Measurements from ENCODE around the gene RAD50. TPM values are rescaled to one million over a fixed set of nuclear protein-coding genes. Genes with fewer than 3 reads are reported as not detected.

Gene RAD50
- total RNA-seq, 5 donors from 2014 or later (not counting 1 experiment from before 2014, with no cell fraction given) = 19.7 to 33.7 (median 28.5) TPM

DNA sequence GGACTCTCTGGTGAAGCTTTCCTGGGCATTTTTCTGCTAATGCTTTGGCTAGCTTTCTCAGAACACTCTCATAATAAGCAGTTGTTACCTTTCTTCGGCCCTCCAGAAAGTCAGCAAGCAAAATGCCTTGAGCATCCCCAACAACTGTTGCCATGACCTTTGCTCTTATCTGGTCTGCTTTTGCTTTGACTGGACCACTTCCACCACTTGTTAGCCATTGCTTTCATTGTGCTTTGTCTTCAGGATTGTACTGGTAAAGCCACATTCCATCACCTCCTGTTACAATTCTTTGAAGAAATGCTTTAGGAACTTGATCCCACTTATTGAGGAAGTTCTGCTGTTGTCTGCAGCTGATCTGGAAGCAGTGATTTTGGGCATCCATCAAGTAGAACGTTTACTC, 35.7 kb downstream of the RAD50 start:
- DNase-seq = no peak
- ChIA-PET POLR2A (no interaction called here), CTCF (no interaction called here)
- 90% methylated on average over 1 of the region's 2 CpGs for whole genome bisulfite sequencing (ENCODE audit: insufficient coverage)
- no peak for ATAC-seq (replicated peaks in 1 of 4)
- Mint-ChIP-seq H3K27ac (no peak overlapping the region), H3K9me3 (no peaks in the 10 kb centered on the region), H3K4me1 (no peaks in the 10 kb centered on the region), H3K27me3 (no peaks in the 10 kb centered on the region), H3K36me3 (peaks cover 56% of the 10 kb centered on the region), H3K4me3 (no peak overlapping the region)
- Histone ChIP-seq H3K27me3 (replicated peaks in 1 of 2; ENCODE audit: control insufficient read depth in 2 of 2, extremely low read depth in 1 of 2, insufficient read depth in 2 of 2, low read length in 1 of 2) (no peaks in the 10 kb centered on the region), H3K4me1 (ENCODE audit: control insufficient read depth in 1 of 2, extremely low read depth in 1 of 2, insufficient read depth in 2 of 2, low read length in 2 of 2) (no peaks in the 10 kb centered on the region), H3K4me3 (ENCODE audit: control insufficient read depth in 1 of 2, extremely low read depth in 1 of 2, low read length in 1 of 2) (no peak overlapping the region), H3K27ac (ENCODE audit: low read length) (no peak overlapping the region), H3K9me3 (no peaks in the 10 kb centered on the region), H3K36me3 (ENCODE audit: control insufficient read depth in 2 of 2, extremely low read depth in 1 of 2, insufficient read depth in 1 of 2, low read length in 1 of 2) (peaks cover 0 to 72% of the 10 kb centered on the region in 2 donors)

GRCh38 chr5:132594170-132594569, 37.4 kb downstream of the RAD50 start:
- ATAC-seq (replicated peaks in 1 of 4) (no peak), DNase-seq (no peak)
- Histone ChIP-seq H3K4me3 (ENCODE audit: control insufficient read depth in 1 of 2, extremely low read depth in 1 of 2, low read length in 1 of 2) (no peak overlapping the region), H3K27me3 (replicated peaks in 1 of 2; ENCODE audit: control insufficient read depth in 2 of 2, extremely low read depth in 1 of 2, insufficient read depth in 2 of 2, low read length in 1 of 2) (no peaks in the 10 kb centered on the region), H3K36me3 (ENCODE audit: control insufficient read depth in 2 of 2, extremely low read depth in 1 of 2, insufficient read depth in 1 of 2, low read length in 1 of 2) (peaks cover 0 to 72% of the 10 kb centered on the region in 2 donors), H3K9me3 (no peaks in the 10 kb centered on the region), H3K4me1 (ENCODE audit: control insufficient read depth in 1 of 2, extremely low read depth in 1 of 2, insufficient read depth in 2 of 2, low read length in 2 of 2) (no peaks in the 10 kb centered on the region), H3K27ac (ENCODE audit: low read length) (no peak overlapping the region)
- Mint-ChIP-seq H3K27me3 (no peaks in the 10 kb centered on the region), H3K36me3 (peaks cover 54% of the 10 kb centered on the region), H3K4me3 (no peak overlapping the region), H3K9me3 (no peaks in the 10 kb centered on the region), H3K4me1 (no peaks in the 10 kb centered on the region), H3K27ac (no peak overlapping the region)
- 94% methylated on average over 2 of the region's 3 CpGs for WGBS (ENCODE audit: insufficient coverage)
- ChIA-PET CTCF (no interaction called here), POLR2A (no interaction called here)

- DNase-seq = no peak
- Histone ChIP-seq H3K9me3 (no peaks in the 10 kb centered on the region), H3K27me3 (replicated peaks in 1 of 2; ENCODE audit: control insufficient read depth in 2 of 2, extremely low read depth in 1 of 2, insufficient read depth in 2 of 2, low read length in 1 of 2) (no peaks in the 10 kb centered on the region), H3K4me3 (ENCODE audit: control insufficient read depth in 1 of 2, extremely low read depth in 1 of 2, low read length in 1 of 2) (no peak overlapping the region), H3K36me3 (ENCODE audit: control insufficient read depth in 2 of 2, extremely low read depth in 1 of 2, insufficient read depth in 1 of 2, low read length in 1 of 2) (peaks cover 0 to 66% of the 10 kb centered on the region in 2 donors), H3K27ac (ENCODE audit: low read length) (no peak overlapping the region), H3K4me1 (ENCODE audit: control insufficient read depth in 1 of 2, extremely low read depth in 1 of 2, insufficient read depth in 2 of 2, low read length in 2 of 2) (no peaks in the 10 kb centered on the region)
- 83% methylated on average over 1 of the region's 5 CpGs for WGBS (ENCODE audit: insufficient coverage)
- CTCF ChIA-PET = interaction anchor here (0.7 to 1.2 kb wide), 4 partner anchors 9 to 209 kb away, joined by 3 to 5 read pairs (median 4); no protein-coding TSS in a partner anchor
- peaks cover 52% of the 10 kb centered on the region for H3K36me3 Mint-ChIP-seq
- H3K27me3 Mint-ChIP-seq = no peaks in the 10 kb centered on the region
- POLR2A ChIA-PET = no interaction called here
- H3K9me3 Mint-ChIP-seq = no peaks in the 10 kb centered on the region
- no peaks in the 10 kb centered on the region for H3K4me1 Mint-ChIP-seq
- no peak for ATAC-seq (replicated peaks in 1 of 4)
- no peak overlapping the region for H3K4me3 Mint-ChIP-seq
- H3K27ac Mint-ChIP-seq = no peak overlapping the region
Measured at GRCh38 chr5:132595624-132596023, 38.8 kb downstream of the RAD50 start.

- DNase-seq (no peak), ATAC-seq (replicated peaks in 1 of 4) (no peak)
- Mint-ChIP-seq H3K4me1 (no peaks in the 10 kb centered on the region), H3K27ac (no peak overlapping the region), H3K27me3 (no peaks in the 10 kb centered on the region), H3K9me3 (no peaks in the 10 kb centered on the region), H3K36me3 (peaks cover 60% of the 10 kb centered on the region), H3K4me3 (no peak overlapping the region)
- H3K27ac ChIP-seq (ENCODE audit: low read length) = no peak overlapping the region
- WGBS (ENCODE audit: insufficient coverage) = no CpG with 5 or more reads among the region's 8 CpGs
- H3K36me3 ChIP-seq (ENCODE audit: control insufficient read depth in 2 of 2, extremely low read depth in 1 of 2, insufficient read depth in 1 of 2, low read length in 1 of 2) = peaks cover 4 to 55% of the 10 kb centered on the region in 2 donors
- ChIA-PET CTCF (no interaction called here), POLR2A (no interaction called here)
- H3K27me3 ChIP-seq (replicated peaks in 1 of 2; ENCODE audit: control insufficient read depth in 2 of 2, extremely low read depth in 1 of 2, insufficient read depth in 2 of 2, low read length in 1 of 2) = no peaks in the 10 kb centered on the region
- no peaks in the 10 kb centered on the region for H3K9me3 ChIP-seq
- H3K4me3 ChIP-seq (ENCODE audit: control insufficient read depth in 1 of 2, extremely low read depth in 1 of 2, low read length in 1 of 2) = no peak overlapping the region
- H3K4me1 ChIP-seq (ENCODE audit: control insufficient read depth in 1 of 2, extremely low read depth in 1 of 2, insufficient read depth in 2 of 2, low read length in 2 of 2) = no peaks in the 10 kb centered on the region
Measured at GRCh38 chr5:132601071-132601728, 44.4 kb downstream of the RAD50 start.

GRCh38 chr5:132607095-132607494, 50.3 kb downstream of the RAD50 start:
- H3K27ac Mint-ChIP-seq = no peak overlapping the region
- WGBS (ENCODE audit: insufficient coverage) = no CpG with 5 or more reads among the region's 3 CpGs
- peaks cover 68% of the 10 kb centered on the region for H3K36me3 Mint-ChIP-seq
- Histone ChIP-seq H3K27ac (ENCODE audit: low read length) (no peak overlapping the region), H3K4me1 (ENCODE audit: control insufficient read depth in 1 of 2, extremely low read depth in 1 of 2, insufficient read depth in 2 of 2, low read length in 2 of 2) (no peaks in the 10 kb centered on the region), H3K36me3 (ENCODE audit: control insufficient read depth in 2 of 2, extremely low read depth in 1 of 2, insufficient read depth in 1 of 2, low read length in 1 of 2) (peaks cover 4 to 45% of the 10 kb centered on the region in 2 donors), H3K27me3 (replicated peaks in 1 of 2; ENCODE audit: control insufficient read depth in 2 of 2, extremely low read depth in 1 of 2, insufficient read depth in 2 of 2, low read length in 1 of 2) (no peaks in the 10 kb centered on the region), H3K4me3 (ENCODE audit: control insufficient read depth in 1 of 2, extremely low read depth in 1 of 2, low read length in 1 of 2) (no peak overlapping the region), H3K9me3 (no peaks in the 10 kb centered on the region)
- no peak for ATAC-seq (replicated peaks in 1 of 4)
- no peak overlapping the region for H3K4me3 Mint-ChIP-seq
- POLR2A ChIA-PET = no interaction called here
- no peak for DNase-seq
- no peaks in the 10 kb centered on the region for H3K27me3 Mint-ChIP-seq
- peaks cover 0 to 4% (median 2%) of the 10 kb centered on the region in 3 donors for H3K9me3 Mint-ChIP-seq
- CTCF ChIA-PET = no interaction called here
- H3K4me1 Mint-ChIP-seq = peaks cover 0 to 2% (median 0%) of the 10 kb centered on the region in 3 donors

GRCh38 chr5:132608107-132608506, 51.3 kb downstream of the RAD50 start:
- no peaks in the 10 kb centered on the region for H3K27me3 Mint-ChIP-seq
- H3K9me3 Mint-ChIP-seq = peaks cover 0 to 4% (median 2%) of the 10 kb centered on the region in 3 donors
- H3K4me1 Mint-ChIP-seq = peaks cover 0 to 2% (median 0%) of the 10 kb centered on the region in 3 donors
- ATAC-seq (replicated peaks in 1 of 4) = no peak
- no peak for DNase-seq
- CTCF ChIA-PET = no interaction called here
- no peak overlapping the region for H3K4me3 ChIP-seq (ENCODE audit: control insufficient read depth in 1 of 2, extremely low read depth in 1 of 2, low read length in 1 of 2)
- H3K36me3 ChIP-seq (ENCODE audit: control insufficient read depth in 2 of 2, extremely low read depth in 1 of 2, insufficient read depth in 1 of 2, low read length in 1 of 2) = peaks cover 4 to 41% of the 10 kb centered on the region in 2 donors
- no peak overlapping the region for H3K27ac ChIP-seq (ENCODE audit: low read length)
- no peaks in the 10 kb centered on the region for H3K9me3 ChIP-seq
- peaks cover 64% of the 10 kb centered on the region for H3K36me3 Mint-ChIP-seq
- H3K4me1 ChIP-seq (ENCODE audit: control insufficient read depth in 1 of 2, extremely low read depth in 1 of 2, insufficient read depth in 2 of 2, low read length in 2 of 2) = no peaks in the 10 kb centered on the region
- no peaks in the 10 kb centered on the region for H3K27me3 ChIP-seq (replicated peaks in 1 of 2; ENCODE audit: control insufficient read depth in 2 of 2, extremely low read depth in 1 of 2, insufficient read depth in 2 of 2, low read length in 1 of 2)
- H3K4me3 Mint-ChIP-seq = no peak overlapping the region
- WGBS (ENCODE audit: insufficient coverage) = 90% methylated on average over 3 of the region's 5 CpGs
- POLR2A ChIA-PET = no interaction called here
- H3K27ac Mint-ChIP-seq = no peak overlapping the region

Measured in T-cell (primary cell).